Mammary epithelial cell (primary cell): ENCODE results near the gene TVP23C.

Experiments
- CTCF ChIP-seq, 2 donors: IDR thresholded peaks in 1 of 2; conservative IDR thresholded peaks in 1 of 2; 2 replicates each; pipeline ENCODE4 v1.5.1; 2011 to 2012; ENCODE audit warnings: inconsistent platforms in 2 of 2, low read length in 2 of 2, mild to moderate bottlenecking in 2 of 2, control low read depth in 1 of 2, low read depth in 1 of 2; ENCODE audit not compliant: insufficient read depth in 1 of 2; ENCODE audit errors: extremely low read depth in 1 of 2
- EZH2 ChIP-seq: IDR thresholded peaks from 2 replicates; pipeline ENCODE4 v1.6.1; 2012; ENCODE audit warnings: low read length, inconsistent platforms, borderline replicate concordance

GRCh38 chr17:15513058-15513791 lies 50.1 kb downstream of the TVP23C start:
- TF ChIP-seq CTCF (conservative IDR thresholded peaks at IDR 0.05 in 1 of 2, IDR thresholded peaks at IDR 0.05 in 1 of 2; ENCODE audit: extremely low read depth in 1 of 2, insufficient read depth in 1 of 2, low read depth in 1 of 2, low read length in 2 of 2) (no peak), EZH2 (no peak)
